BJ (cell line): ENCODE results near the gene PDE10A. TPM values are rescaled to one million over a fixed set of nuclear protein-coding genes. Genes with fewer than 3 reads are reported as not detected.
"Not testable (repeated sequence)": the region's sequence is repeated elsewhere in the genome, so short reads cannot be mapped to it uniquely, and the experiment has no call there.

Experiments used
- CTCF ChIA-PET: fragments of 350-600 bp; formaldehyde crosslinking; extraction: SDS; loops from one replicate; lab custom pipeline; 2021; ENCODE audit warnings: antibody characterized with exemption, inconsistent platforms; lab: Yijun Ruan, JAX
- POLR2A ChIA-PET: fragments of 300-600 bp; sonication (Branson Sonifier 250); formaldehyde crosslinking; extraction: SDS; loops from one replicate; lab custom pipeline; 2021; ENCODE audit warnings: antibody characterized with exemption; lab: Charles Lee
- DNase-seq: peaks from one replicate; pipeline ENCODE4 v3.0.0-alpha.2; 2011; ENCODE audit warnings: low read depth
- H3K27me3 ChIP-seq: 2 replicates; pipeline ENCODE4 v1.6.0; 2011; ENCODE audit warnings: low read length; ENCODE audit not compliant: control insufficient read depth, insufficient read depth
- H3K36me3 ChIP-seq: 2 replicates; pipeline ENCODE4 v1.5.1; 2011; ENCODE audit warnings: low read length; ENCODE audit not compliant: control insufficient read depth, insufficient read depth
- H3K4me3 ChIP-seq: 2 replicates; pipeline ENCODE4 v1.5.1; 2011; ENCODE audit warnings: low read depth, mild to moderate bottlenecking, control low read depth, low read length
- polyA plus RNA-seq: library from polyadenylated mRNA; depleted of rRNA; stranded (reverse); fragments of >200 nt; gene quantifications from 2 replicates; pipeline ENCODE4 v1.2.3, GENCODE V29; 2011
- TF ChIP-seq, protein P1 (sequence below): IDR thresholded peaks from 2 replicates; pipeline ENCODE4 v1.5.1; 2011; ENCODE audit warnings: low read depth, mild to moderate bottlenecking, control low read depth, inconsistent platforms, low read length, moderate library complexity; ENCODE audit not compliant: insufficient read depth

PDE10A gene
- polyA plus RNA-seq, 1 experiment, result 0.36 TPM

DNA sequence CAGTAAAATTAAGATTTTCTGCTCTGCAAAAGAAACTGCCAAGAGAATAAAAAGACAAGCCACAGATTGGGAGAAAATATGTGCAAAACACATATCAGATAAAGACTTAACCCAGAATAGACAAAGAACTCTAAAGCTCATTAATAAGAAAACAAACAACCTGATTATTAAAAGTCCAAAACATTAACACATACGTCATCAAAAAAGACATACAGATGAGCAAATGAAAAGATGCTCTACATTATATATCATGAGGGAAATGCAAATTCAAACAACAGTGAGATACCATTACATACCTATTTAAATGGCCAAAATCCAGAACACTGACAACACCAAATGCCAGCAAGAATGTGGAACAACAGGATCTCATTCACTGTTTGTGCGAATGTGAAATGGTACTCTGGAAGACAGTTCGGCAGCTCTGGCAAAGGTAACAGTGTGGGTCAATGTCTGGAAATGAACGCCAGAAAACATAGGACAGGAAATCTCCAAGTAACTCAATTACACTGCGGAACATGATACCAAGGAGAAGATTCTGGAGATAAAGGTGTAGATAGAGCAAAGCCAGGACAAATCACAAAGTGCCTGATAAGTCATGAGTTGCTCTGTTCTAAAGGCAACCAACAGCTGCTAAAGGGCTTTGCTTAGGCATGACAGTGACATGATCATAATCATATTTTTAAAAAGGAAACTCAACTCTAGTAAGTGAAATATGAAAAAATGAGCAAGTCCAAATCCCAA lies 96.8 kb downstream of the PDE10A start:
- ChIA-PET POLR2A (no interaction called here), CTCF (no interaction called here)
- no peak for DNase-seq
- H3K27me3 ChIP-seq, result no peaks in the 10 kb centered on the region
- H3K36me3 ChIP-seq, result no peaks in the 10 kb centered on the region
- H3K4me3 ChIP-seq, result no peak overlapping the region
- TF ChIP-seq, protein P1, sequence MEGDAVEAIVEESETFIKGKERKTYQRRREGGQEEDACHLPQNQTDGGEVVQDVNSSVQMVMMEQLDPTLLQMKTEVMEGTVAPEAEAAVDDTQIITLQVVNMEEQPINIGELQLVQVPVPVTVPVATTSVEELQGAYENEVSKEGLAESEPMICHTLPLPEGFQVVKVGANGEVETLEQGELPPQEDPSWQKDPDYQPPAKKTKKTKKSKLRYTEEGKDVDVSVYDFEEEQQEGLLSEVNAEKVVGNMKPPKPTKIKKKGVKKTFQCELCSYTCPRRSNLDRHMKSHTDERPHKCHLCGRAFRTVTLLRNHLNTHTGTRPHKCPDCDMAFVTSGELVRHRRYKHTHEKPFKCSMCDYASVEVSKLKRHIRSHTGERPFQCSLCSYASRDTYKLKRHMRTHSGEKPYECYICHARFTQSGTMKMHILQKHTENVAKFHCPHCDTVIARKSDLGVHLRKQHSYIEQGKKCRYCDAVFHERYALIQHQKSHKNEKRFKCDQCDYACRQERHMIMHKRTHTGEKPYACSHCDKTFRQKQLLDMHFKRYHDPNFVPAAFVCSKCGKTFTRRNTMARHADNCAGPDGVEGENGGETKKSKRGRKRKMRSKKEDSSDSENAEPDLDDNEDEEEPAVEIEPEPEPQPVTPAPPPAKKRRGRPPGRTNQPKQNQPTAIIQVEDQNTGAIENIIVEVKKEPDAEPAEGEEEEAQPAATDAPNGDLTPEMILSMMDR, result no peak

DNA sequence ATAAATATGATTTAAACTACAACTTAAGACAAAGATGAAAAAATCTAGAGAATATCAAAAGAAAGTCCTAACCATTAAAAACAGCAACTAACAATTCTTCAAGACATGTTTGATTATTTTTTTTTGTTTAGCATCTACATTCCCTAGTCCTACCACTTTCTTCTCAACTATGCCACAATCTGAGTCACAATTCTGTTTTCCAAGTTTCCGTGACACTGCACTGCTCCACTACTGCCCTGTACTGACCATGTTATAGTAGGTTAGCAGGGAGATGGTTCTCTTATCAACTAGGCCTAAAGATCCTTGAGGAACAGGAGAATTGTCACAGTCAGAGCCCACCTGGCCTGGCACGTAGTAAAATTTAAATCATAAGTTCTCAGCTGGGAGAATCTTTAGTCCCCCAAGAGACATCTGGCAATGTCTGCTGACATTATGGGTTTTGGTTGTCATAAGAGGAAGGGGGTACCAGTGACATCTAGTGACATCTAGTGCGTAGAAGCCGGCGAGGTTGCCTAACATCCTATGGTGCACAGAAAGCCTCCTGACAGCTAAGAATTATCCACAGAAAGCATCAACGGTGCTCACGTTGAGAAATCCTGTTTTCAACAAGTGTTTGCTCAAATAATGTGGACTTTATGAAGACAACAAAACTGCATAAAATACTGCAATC lies 100.5 kb downstream of the PDE10A start:
- no peak for DNase-seq
- CTCF ChIA-PET, result interaction anchor here (0.7 to 1.0 kb wide), 2 partner anchors 11 to 1070 kb away, joined by 3 to 4 read pairs; no protein-coding TSS in a partner anchor
- Histone ChIP-seq H3K4me3 (no peak overlapping the region), H3K27me3 (no peaks in the 10 kb centered on the region), H3K36me3 (no peaks in the 10 kb centered on the region)
- TF ChIP-seq, protein P1, result no peak
- POLR2A ChIA-PET, result no interaction called here

DNA sequence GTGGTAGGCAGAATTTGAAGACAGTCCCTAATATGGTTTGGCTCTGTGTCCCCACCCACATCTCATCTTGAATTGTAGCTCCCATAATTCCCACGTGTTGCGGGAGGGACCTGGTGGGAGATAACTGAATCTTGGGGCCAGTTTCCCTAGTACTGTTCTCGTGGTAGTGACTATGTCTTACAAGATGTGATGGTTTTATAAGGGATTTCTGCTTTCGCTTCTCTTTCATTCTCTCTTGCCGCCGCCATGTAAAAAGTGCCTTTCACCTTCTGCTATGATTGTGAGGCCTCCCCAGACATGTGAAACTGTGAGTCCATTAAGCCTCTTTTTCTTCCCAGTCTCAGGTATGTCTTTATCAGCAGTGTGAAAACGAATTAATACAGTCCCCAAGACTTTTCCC lies 103.4 kb downstream of the PDE10A start:
- H3K27me3 ChIP-seq, result no peaks in the 10 kb centered on the region
- POLR2A ChIA-PET, result no interaction called here

DNA sequence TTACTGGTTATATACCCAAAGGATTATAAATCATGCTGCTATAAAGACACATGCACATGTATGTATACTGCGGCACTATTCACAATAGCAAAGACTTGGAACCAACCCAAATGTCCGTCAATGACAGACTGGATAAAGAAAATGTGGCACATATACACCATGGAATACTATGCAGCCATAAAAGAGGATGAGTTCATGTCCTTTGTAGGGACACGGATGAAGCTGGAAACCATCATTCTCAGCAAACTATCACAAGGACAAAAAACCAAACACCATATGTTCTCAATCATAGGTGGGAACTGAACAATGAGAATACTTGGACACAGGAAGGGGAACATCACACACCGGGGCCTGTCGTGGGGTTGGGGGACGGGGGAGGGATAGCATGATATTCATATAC lies 104.9 kb downstream of the PDE10A start:
- CTCF ChIA-PET, H3K27me3 ChIP-seq, DNase-seq, H3K4me3 ChIP-seq, H3K36me3 ChIP-seq, POLR2A ChIA-PET: not testable (repeated sequence)

More for the DNA sequence above, 103.4 kb downstream of the PDE10A start:
- no peaks in the 10 kb centered on the region for H3K36me3 ChIP-seq
- DNase-seq, result no peak
- H3K4me3 ChIP-seq, result no peak overlapping the region
- TF ChIP-seq, protein P1, result no peak
- CTCF ChIA-PET, result interaction anchor here (0.7 kb wide), 1 partner anchor 19 kb away, joined by 3 read pairs; no protein-coding TSS in a partner anchor

DNA sequence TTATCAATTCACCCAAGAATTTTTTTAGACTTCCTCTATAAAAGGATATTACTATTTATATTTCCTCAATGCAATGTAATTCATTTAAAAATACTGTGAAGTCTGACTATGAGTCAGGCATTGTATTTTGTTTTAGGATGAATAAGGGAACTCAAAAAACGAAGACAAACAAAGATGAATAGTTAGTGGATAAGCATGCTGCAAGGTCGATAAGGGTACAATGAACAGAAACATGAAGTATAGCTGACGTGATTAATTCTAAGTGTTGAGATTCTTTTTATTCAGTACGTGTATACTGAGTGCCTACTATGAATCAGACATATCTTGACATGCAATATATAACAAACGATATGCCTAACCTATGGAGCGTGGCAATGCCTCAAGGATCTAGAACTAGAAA lies 105.4 kb downstream of the PDE10A start:
- TF ChIP-seq, protein P1, result no peak
- ChIA-PET CTCF (no interaction called here), POLR2A (no interaction called here)
- H3K27me3 ChIP-seq, result no peaks in the 10 kb centered on the region
- no peak for DNase-seq
- no peaks in the 10 kb centered on the region for H3K36me3 ChIP-seq
- no peak overlapping the region for H3K4me3 ChIP-seq
